GM19452 (cell line): ENCODE results near the gene LSAMP.
"Not testable (repeated sequence)": the region's sequence is repeated elsewhere in the genome, so short reads cannot be mapped to it uniquely, and the experiment has no call there.

Experiments
- ATAC-seq: cut with Tn5 transposase; IDR thresholded peaks from one replicate; pipeline ENCODE4 v1.9.1; 2021; ENCODE audit not compliant: unreplicated experiment

The LSAMP gene

GRCh38 chr3:115783938-115784738 lies 661.1 kb downstream of the LSAMP start:
- ATAC-seq, result peak; percentile 91

GRCh38 chr3:115783426-115783825 lies 661.9 kb downstream of the LSAMP start:
- ATAC-seq, result not testable (repeated sequence)

- ATAC-seq, result no peak
Observed at GRCh38 chr3:115779011-115779410, 666.3 kb downstream of the LSAMP start.

GRCh38 chr3:115772951-115773350 lies 672.3 kb downstream of the LSAMP start:
- no peak for ATAC-seq

GRCh38 chr3:115768661-115769060 lies 676.6 kb downstream of the LSAMP start:
- ATAC-seq, result no peak

- ATAC-seq, result no peak
Observed at GRCh38 chr3:115766587-115767482, 678.5 kb downstream of the LSAMP start.

GRCh38 chr3:115761927-115762305 lies 683.4 kb downstream of the LSAMP start:
- ATAC-seq, result no peak

GRCh38 chr3:115760716-115761115 lies 684.6 kb downstream of the LSAMP start:
- no peak for ATAC-seq

GRCh38 chr3:115758076-115758763 lies 687.1 kb downstream of the LSAMP start:
- ATAC-seq, result no peak

- ATAC-seq, result not testable (repeated sequence)
Observed at GRCh38 chr3:115752978-115753377, 692.3 kb downstream of the LSAMP start.
